HG03439 (cell line): ENCODE data around the gene DEAF1.
"Not testable (repeated sequence)": the region's sequence is repeated elsewhere in the genome, so short reads cannot be mapped to it uniquely, and the experiment has no call there.

Experiments used
- ATAC-seq: cut with Tn5 transposase; IDR thresholded peaks from one replicate; pipeline ENCODE4 v1.9.1; 2021; ENCODE audit warnings: mild to moderate bottlenecking, moderate library complexity; ENCODE audit not compliant: unreplicated experiment

DEAF1 gene

GRCh38 chr11:653136-653535 lies 41.9 kb downstream of the DEAF1 start:
- not testable (repeated sequence) for ATAC-seq

GRCh38 chr11:650482-650881 lies 44.5 kb downstream of the DEAF1 start:
- ATAC-seq: no peak

GRCh38 chr11:647672-648158 lies 47.3 kb downstream of the DEAF1 start:
- ATAC-seq: not testable (repeated sequence)

GRCh38 chr11:646214-646613 lies 48.8 kb downstream of the DEAF1 start:
- ATAC-seq: no peak

GRCh38 chr11:645536-645935 lies 49.5 kb downstream of the DEAF1 start:
- ATAC-seq: no peak

GRCh38 chr11:643849-644738 lies 50.9 kb downstream of the DEAF1 start:
- ATAC-seq: no peak

GRCh38 chr11:643366-643765 lies 51.7 kb downstream of the DEAF1 start:
- ATAC-seq: no peak

- no peak for ATAC-seq
Observed at GRCh38 chr11:641806-642370, 53.1 kb downstream of the DEAF1 start.

GRCh38 chr11:640021-640706 lies 54.9 kb downstream of the DEAF1 start:
- ATAC-seq: no peak

- no peak for ATAC-seq
Observed at GRCh38 chr11:639332-639955, 55.6 kb downstream of the DEAF1 start.

GRCh38 chr11:638631-639331 lies 56.2 kb downstream of the DEAF1 start:
- no peak for ATAC-seq

GRCh38 chr11:637593-638521 lies 57.2 kb downstream of the DEAF1 start:
- ATAC-seq: no peak

GRCh38 chr11:637333-637592 lies 57.8 kb downstream of the DEAF1 start:
- no peak for ATAC-seq

GRCh38 chr11:636511-637332 lies 58.3 kb downstream of the DEAF1 start, which contains the start of gene DRD4:
DRD4 (plus strand) TSS chr11:637269; CDS start chr11:637305, 36 bp downstream.
- ATAC-seq: no peak

GRCh38 chr11:635945-636510 lies 59.0 kb downstream of the DEAF1 start:
- no peak for ATAC-seq

GRCh38 chr11:630871-631270 lies 64.2 kb downstream of the DEAF1 start:
- ATAC-seq: no peak

- ATAC-seq: no peak
Observed at GRCh38 chr11:629237-629583, 65.8 kb downstream of the DEAF1 start.

GRCh38 chr11:628056-628455 lies 67.0 kb downstream of the DEAF1 start:
- ATAC-seq: no peak

- ATAC-seq: no peak
Observed at GRCh38 chr11:627308-627576, 67.8 kb downstream of the DEAF1 start.
